ENCODE measurements around the gene NYNRIN. TPM values are rescaled to one million over a fixed set of nuclear protein-coding genes. Genes with fewer than 3 reads are reported as not detected.
A peak's percentile ranks its signal among the peaks of the same experiment; 100 is the strongest.

The NYNRIN gene
- total RNA-seq, 2 donors from 2014 or later, result 13.0 to 26.7 TPM

GRCh38 chr14:24397639-24398292 is 1.0 kb upstream of the NYNRIN start:
- no peak overlapping the region for H3K4me3 ChIP-seq
- no peaks in the 10 kb centered on the region for H3K9me3 ChIP-seq
- no peak for TF ChIP-seq CTCF (IDR thresholded peaks at IDR 0.05)
- peaks cover 12% of the 10 kb centered on the region for H3K4me1 ChIP-seq
- no peak for DNase-seq
- peak overlapping the region in 1 of 2 donors; percentile 62 for H3K9ac ChIP-seq (ENCODE audit: low read depth in 2 of 2, low read length in 2 of 2)
- peak overlapping the region; percentile 66 for H3K27ac ChIP-seq
- intact Hi-C loops (cut with DNase I), result no loop called here
- no peaks in the 10 kb centered on the region for H3K27me3 ChIP-seq
- no peaks in the 10 kb centered on the region for H3K36me3 ChIP-seq

GRCh38 chr14:24398293-24398652 is 530 bp upstream of the NYNRIN start:
- no peaks in the 10 kb centered on the region for H3K27me3 ChIP-seq
- H3K4me1 ChIP-seq, result peaks cover 12% of the 10 kb centered on the region
- H3K27ac ChIP-seq, result peak overlapping the region; percentile 66
- peak overlapping the region in 1 of 2 donors; percentile 62 for H3K9ac ChIP-seq (ENCODE audit: low read depth in 2 of 2, low read length in 2 of 2)
- no peak for TF ChIP-seq CTCF (IDR thresholded peaks at IDR 0.05)
- DNase-seq, result peak; percentile 60
- intact Hi-C loops (cut with DNase I), result no loop called here
- no peaks in the 10 kb centered on the region for H3K9me3 ChIP-seq
- H3K4me3 ChIP-seq, result peak overlapping the region; percentile 53
- H3K36me3 ChIP-seq, result no peaks in the 10 kb centered on the region

GRCh38 chr14:24399447-24399822 is 632 bp downstream of the NYNRIN start:
- intact Hi-C loops (cut with DNase I), result no loop called here
- peak overlapping the region; percentile 71 to 84 for H3K9ac ChIP-seq (ENCODE audit: low read depth in 2 of 2, low read length in 2 of 2)
- no peak for TF ChIP-seq CTCF (IDR thresholded peaks at IDR 0.05)
- peak; percentile 63 for DNase-seq
- no peaks in the 10 kb centered on the region for H3K36me3 ChIP-seq
- H3K4me1 ChIP-seq, result peaks cover 12% of the 10 kb centered on the region
- H3K27me3 ChIP-seq, result no peaks in the 10 kb centered on the region
- no peaks in the 10 kb centered on the region for H3K9me3 ChIP-seq
- peak overlapping the region; percentile 53 for H3K4me3 ChIP-seq
- peak overlapping the region; percentile 66 for H3K27ac ChIP-seq

- H3K27me3 ChIP-seq, result no peaks in the 10 kb centered on the region
- intact Hi-C loops (cut with DNase I), result no loop called here
- H3K9me3 ChIP-seq, result no peaks in the 10 kb centered on the region
- peaks cover 12% of the 10 kb centered on the region for H3K4me1 ChIP-seq
- TF ChIP-seq CTCF (IDR thresholded peaks at IDR 0.05), result no peak
- H3K27ac ChIP-seq, result no peak overlapping the region
- no peaks in the 10 kb centered on the region for H3K36me3 ChIP-seq
- no peak for DNase-seq
- peak overlapping the region; percentile 53 for H3K4me3 ChIP-seq
- H3K9ac ChIP-seq (ENCODE audit: low read depth in 2 of 2, low read length in 2 of 2), result peak overlapping the region in 1 of 2 donors; percentile 84
Observed at GRCh38 chr14:24399999-24400718, 1.4 kb downstream of the NYNRIN start.

- no peak for DNase-seq
- Histone ChIP-seq H3K27ac (no peak overlapping the region), H3K9ac (ENCODE audit: low read depth in 2 of 2, low read length in 2 of 2) (peak overlapping the region in 1 of 2 donors; percentile 31), H3K4me3 (no peak overlapping the region), H3K4me1 (peaks cover 12% of the 10 kb centered on the region), H3K36me3 (no peaks in the 10 kb centered on the region), H3K27me3 (no peaks in the 10 kb centered on the region), H3K9me3 (no peaks in the 10 kb centered on the region)
- intact Hi-C loops (cut with DNase I), result no loop called here
- no peak for TF ChIP-seq CTCF (IDR thresholded peaks at IDR 0.05)
Observed at GRCh38 chr14:24401810-24402702, 3.3 kb downstream of the NYNRIN start.
